SIG-M5 (cell line): Measurements from ENCODE around the gene STT3B.

Experiments used
- DNase-seq: peaks from one replicate; lab custom pipeline; 2025; lab: John Stamatoyannopoulos, UW

Gene STT3B

DNA sequence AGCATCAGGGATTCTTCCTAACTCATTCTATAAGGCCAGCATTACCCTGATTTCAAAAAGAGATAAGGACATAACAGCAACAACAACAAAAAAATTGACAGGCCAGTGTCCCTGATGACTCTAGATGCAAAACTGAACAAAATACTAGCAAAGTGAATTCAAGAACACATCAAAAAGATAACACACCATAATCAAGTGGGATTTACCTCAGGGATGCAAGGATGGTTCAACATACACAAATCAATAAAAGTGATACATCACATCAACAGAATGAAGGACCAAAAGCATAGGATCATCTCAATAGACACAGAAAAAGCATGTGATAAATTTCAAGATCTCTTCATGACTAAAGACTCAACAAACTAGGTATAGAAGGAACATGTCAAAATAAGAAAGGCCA is 119.6 kb downstream of the STT3B start:
- DNase-seq = no peak

DNA sequence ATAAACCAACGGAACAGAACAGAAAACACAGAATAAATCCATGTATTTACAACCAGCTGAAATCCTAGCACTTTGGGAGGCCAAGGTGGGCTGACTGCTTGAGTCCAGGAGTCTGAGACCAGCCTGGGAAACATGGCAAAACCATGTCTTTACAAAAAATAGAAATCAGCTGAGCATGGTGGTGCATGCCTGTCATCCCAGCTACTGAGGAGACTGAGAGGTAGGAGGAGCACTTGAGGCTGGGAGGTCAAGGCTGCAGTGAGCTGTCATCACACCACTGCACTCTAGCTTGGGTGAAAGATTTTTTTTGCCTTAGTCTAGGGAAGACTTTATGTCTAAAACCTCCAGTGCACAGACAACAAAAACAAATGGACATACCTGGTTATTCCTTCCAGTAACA is 120.7 kb downstream of the STT3B start:
- DNase-seq = no peak

DNA sequence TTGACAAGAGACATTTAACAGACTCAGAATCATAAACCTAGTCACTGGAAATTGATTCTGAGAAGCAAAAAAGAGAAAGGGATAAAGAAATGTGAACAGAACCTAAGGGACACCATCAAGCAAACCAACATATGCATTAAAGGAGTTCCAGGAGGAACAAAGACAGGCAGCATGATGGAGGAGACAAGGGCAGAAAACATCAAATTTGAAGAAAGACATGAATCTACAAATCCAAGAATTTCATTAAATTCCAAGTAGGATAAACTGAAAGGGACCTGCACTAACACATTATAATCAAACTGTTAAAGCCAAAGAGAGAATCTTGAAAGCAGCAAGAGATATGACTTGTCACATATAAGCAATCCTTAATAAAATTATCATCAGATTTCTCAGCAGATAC is 122.3 kb downstream of the STT3B start:
- DNase-seq = no peak

DNA sequence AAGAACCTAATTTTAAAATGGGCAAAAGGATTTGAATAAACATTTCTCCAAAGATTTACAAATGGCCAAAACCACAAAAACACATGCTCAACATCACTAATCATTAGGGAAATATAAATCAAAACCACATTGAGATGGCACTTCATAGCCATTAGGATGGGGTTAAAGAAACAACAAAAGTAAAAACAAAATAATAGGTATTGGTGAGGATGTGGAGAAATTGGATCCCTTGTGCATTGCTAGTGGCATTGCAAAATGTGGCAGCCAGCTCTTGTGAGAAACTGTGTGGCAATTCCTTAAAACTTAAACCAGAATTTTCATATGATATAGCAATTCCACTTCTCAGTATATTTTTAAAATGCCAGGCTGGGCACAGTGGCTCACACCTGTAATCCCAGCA is 126.5 kb downstream of the STT3B start:
- DNase-seq = no peak

DNA sequence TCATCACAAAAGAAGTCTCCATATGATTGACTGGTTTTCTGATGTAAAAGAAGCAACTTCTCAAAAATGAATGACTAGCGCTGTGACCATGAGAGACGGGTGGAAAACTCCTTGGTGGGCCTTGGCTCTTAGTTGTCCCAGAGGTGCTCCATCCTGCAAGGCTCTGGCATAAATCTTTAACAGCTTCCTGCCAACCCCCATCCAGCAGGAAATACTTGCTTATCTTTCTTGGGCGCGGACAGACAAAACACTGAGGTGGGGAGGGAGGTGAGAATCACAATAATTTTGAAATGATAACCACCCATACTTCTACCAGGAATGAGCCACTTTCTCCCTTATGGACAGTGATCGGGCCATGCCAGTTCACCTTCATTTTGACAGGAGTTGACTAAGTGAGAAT is 128.6 kb downstream of the STT3B start:
- DNase-seq = no peak

DNA sequence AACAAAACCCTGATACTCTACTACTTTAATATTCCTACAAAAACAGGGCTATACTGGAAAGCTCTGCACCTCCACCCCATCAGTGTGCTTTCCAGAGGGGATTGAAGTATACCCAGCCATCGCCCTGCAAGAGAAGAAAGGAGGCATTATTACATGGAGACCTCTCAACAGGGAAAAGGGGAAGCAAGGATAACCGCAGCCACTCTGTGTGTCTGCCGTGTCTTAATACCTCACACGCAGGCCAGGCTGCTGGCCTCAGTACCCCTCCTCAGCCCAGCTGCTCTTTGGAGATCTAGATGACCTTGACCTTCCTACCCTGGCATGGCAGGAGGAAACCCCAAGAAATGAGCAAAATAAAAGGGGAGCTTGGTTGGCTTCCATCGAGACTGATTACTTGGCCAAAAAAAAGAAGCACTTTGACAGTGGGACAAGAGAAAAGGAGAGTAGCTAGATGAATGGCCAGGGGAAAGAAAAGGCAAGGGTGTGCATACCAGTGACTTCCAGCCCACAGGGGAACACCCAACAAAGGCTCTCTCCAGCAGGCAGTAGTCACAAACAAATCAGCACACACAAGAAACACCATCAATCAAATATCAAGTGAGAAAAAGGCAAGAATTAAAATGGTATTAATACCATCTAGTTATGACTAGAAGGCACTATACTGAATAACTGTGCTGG is 129.4 kb downstream of the STT3B start:
- DNase-seq = no peak

DNA sequence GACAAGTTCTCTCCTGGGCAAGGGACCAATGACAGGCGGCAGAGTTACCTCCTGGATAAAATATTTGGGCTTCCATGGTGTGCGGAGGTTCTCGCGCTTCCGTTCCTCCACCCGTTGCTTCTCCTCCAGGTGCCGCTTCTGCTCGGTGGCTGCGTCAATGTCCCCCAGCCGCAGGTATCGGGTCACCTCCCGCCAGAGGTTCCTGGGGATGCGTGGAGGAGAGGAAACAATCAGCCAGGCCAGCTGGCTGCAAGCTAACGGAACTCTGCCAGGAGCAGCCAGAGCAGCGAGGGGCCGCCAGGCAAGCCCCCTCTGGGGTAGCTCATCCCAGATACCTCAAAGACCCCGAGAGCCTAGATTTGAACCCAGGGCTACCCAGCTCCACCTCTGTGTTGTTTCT is 131.3 kb downstream of the STT3B start:
- no peak for DNase-seq

DNA sequence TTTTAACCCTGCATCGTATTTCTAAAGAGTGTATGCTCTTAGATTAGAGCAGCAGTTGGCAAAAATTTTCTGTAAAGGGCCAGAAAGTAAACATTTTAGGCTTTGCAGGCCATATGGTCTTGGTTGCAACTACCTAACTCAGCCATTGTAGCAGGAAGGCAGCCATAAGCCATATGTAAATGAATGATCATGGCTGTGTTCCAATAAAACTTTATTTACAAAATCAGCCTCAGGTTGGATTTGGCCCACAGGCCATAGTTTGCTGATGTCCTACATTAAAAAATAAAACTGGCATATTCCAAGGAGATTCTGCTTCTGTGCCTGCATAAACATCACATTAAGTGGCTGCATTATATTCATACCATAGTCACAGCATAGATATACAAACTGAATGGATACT is 134.9 kb downstream of the STT3B start:
- no peak for DNase-seq

DNA sequence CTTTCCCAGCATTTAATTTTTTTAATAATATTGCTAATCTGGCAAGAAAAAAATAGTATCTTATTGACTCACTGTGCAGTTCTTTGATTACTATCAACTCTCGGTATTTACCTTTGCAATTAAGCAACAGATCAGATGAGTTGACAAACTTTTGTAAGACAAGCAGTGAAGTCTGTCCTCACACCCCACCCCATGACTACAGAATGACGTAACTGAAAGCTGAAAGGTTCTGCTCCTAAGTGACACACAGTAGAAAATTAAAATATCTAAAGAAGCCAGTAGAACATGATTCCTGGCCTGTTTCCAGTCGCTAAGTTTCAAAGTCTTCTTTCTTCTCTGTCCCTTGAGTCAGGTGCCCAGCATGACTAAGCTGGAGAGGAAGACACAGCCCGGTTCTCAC is 135.5 kb downstream of the STT3B start:
- no peak for DNase-seq

DNA sequence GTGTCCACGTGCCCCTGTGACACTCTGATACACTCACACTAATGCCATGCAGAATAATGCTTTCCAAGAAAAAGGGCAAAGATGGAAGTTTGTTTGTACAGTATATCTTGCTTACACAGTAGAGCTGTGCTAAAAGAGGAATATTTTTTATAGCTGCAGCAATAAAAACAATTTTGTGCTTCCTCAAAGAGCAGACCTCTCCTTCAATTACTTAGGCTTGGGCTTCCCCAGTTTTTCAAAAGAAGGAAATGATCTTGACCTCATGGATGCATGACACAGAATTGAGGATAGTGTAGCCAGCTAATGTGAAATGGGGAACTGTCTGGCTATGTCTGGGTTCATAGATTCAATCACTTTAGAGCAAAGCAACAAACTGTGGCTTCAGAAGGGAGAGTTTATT is 137.4 kb downstream of the STT3B start:
- DNase-seq = no peak

DNA sequence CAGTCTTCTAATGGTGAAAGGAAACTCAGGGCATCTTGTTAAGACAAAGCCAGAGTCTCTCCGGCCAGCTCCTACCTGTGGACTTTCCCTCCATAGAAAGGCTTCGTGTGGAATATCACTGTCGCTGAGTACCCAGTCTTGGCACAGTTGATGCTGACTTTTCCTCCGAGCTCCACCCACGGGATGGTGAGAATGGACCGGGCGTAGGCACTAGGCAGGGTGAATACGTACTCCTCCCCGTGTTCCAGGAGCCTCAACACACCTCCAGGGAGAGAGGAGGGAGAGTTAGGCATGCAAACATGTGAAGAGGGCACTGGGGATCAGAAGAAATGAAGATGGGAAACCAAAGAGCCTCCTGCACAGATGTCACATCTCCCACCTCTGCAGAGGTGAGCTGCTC is 138.0 kb downstream of the STT3B start:
- no peak for DNase-seq

DNA sequence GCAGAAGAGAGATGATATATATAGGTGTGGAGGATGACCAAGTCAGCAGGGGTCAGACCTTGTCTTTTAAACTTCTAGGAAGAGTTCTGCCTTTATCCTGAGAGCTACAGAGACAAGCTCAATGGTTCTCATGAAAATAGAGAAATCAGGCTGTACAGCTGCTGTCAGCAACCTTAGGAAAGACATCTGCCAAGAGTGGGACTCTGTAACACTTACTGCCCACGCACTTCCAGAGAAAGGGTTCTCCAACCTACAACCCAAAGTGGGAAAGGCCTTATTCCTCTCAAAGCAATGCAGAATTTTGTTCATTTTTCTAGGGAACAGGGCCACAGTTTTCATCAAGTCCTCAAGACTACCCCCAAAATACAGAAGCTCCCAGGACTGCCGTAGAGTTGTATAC is 138.7 kb downstream of the STT3B start:
- DNase-seq = no peak

DNA sequence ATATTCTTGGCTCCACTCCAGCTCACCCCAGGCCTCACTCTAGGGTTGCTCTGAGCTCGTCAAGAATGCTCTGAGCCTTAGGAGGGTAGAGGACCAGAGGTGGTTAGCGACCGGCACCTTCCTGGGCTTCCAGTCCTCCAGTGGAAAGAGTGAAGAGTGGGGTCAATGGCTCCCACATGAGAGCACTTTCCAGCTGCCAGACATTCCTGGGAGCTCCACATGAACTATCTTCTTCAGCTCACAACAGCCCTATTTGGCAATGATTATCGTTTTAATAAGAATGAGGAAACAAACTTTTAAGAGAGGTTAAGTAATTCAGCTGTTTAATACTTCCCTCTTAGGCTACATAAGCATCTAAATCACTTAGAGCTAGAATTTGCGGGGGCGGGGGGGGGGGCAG is 139.3 kb downstream of the STT3B start:
- DNase-seq = no peak

DNA sequence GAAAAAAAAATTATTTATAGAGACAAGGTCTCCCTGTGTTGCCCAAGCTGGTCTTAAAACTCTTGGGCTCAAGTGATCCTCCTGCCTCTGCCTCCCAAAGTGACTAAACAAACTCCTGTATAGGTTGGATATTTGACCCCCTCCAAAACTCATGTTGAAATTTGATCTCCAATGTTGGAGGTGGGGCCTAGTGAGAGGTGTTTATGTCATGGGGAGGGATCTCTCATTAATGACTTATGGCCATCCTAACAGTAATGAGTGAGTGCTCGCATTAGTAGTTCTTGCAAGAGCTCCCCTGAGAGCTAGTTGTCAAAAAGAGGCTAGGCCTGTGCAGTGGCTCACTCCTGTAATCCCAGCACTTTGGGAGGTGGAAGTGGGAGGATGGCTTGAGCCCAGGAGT is 141.2 kb downstream of the STT3B start:
- DNase-seq = no peak

DNA sequence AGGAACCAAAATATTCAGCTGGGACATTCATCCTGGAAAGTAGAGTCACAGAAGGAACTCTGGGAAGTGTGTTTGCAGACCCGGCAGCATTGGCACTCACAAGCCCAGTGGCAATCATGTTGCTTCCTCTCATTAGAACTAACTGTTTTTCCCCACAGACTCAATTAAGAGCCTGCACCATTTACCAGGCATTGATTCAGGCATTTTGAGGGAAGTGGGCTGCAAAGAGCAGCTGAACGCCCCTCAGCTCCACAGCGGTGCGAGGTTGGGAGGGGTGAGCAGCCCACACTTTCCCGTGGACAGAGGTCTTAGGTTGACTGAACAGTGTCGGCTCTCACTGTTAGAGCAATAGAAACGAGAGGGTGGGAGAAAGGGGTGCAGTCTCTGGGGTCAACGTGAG is 143.8 kb downstream of the STT3B start:
- DNase-seq = no peak

DNA sequence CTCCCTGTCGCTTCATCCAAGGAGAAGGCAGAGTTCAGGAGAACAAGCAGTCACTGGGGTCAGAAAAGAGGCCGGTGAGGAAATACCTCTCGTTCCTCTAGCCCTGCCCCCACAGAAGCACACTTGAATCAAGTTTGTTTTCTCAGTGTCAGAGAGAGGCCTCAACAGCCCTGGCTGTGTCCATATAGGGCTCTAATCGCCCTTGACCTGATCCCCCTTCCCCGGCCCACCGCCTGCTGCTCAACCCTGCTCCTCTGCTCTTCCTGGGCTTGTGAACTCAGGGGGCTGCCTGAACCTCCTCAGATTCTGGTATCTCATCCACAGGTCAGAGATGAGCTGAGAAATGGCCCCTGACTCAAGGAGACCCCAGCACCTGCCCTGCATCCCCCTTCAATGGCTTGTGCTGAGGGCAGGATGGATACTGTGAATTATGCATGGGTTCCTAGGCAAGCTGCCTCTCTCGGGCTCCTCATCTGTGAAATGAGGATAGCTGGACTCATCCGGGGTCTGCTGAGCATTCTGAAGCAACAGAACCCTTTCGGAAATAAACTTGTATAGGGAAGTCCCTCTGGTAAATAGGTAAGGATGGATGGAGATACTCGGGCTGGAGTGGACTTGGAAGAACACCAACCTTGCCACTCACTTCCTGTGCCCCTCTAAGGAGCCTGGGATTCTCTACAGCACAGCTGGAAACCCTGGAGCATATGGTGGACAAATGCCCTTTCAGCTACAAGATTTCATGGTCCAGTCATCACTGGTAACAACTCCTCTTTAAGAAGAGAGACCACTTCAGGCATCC is 147.5 kb downstream of the STT3B start:
- no peak for DNase-seq
